Stomach (tissue), 4 donors: ENCODE results near the gene STAT4.

Experiments used
- CTCF ChIP-seq, 7 experiments: fragments of 450-650 bp in 4 of 7; fragments of 200-600 bp in 3 of 7; sonication (generic) in 3 of 7; IDR thresholded peaks; one replicate each; pipeline ENCODE4 v1.5.1; 2016 to 2019; ENCODE audit warnings: antibody characterized with exemption in 7 of 7, control low read depth in 2 of 7, mild to moderate bottlenecking in 1 of 7
- POLR2A ChIP-seq, 4 donors: fragments of 450-650 bp; IDR thresholded peaks; one replicate each; pipeline ENCODE4 v1.6.1; 2016; ENCODE audit warnings: antibody characterized with exemption in 4 of 4, control low read depth in 2 of 4, mild to moderate bottlenecking in 1 of 4, moderate library complexity in 1 of 4
- POLR2AphosphoS5 ChIP-seq, 3 donors: sonication (generic); formaldehyde crosslinking; IDR thresholded peaks; one replicate each; pipeline ENCODE4 v1.6.1; 2016; ENCODE audit warnings: antibody characterized with exemption in 3 of 3

GRCh38 chr2:191143791-191144190 is 7.0 kb downstream of the STAT4 start:
- TF ChIP-seq CTCF (IDR thresholded peaks at IDR 0.05) (no peak), POLR2A (IDR thresholded peaks at IDR 0.05) (no peak), POLR2AphosphoS5 (IDR thresholded peaks at IDR 0.05) (no peak)
